Hematopoietic multipotent progenitor cell treated with erythropoietin and hydrocortisone succinate and interleukin-3 and kit ligand, for 8 days (in vitro differentiated cells): Measurements from ENCODE around the gene ZDHHC21.
"Not testable (repeated sequence)": the region's sequence is repeated elsewhere in the genome, so short reads cannot be mapped to it uniquely, and the experiment has no call there.

Experiments
- DNase-seq: peaks from one replicate; pipeline ENCODE4 v3.0.0-alpha.2; 2015

Gene ZDHHC21, protein sequence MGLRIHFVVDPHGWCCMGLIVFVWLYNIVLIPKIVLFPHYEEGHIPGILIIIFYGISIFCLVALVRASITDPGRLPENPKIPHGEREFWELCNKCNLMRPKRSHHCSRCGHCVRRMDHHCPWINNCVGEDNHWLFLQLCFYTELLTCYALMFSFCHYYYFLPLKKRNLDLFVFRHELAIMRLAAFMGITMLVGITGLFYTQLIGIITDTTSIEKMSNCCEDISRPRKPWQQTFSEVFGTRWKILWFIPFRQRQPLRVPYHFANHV

DNA sequence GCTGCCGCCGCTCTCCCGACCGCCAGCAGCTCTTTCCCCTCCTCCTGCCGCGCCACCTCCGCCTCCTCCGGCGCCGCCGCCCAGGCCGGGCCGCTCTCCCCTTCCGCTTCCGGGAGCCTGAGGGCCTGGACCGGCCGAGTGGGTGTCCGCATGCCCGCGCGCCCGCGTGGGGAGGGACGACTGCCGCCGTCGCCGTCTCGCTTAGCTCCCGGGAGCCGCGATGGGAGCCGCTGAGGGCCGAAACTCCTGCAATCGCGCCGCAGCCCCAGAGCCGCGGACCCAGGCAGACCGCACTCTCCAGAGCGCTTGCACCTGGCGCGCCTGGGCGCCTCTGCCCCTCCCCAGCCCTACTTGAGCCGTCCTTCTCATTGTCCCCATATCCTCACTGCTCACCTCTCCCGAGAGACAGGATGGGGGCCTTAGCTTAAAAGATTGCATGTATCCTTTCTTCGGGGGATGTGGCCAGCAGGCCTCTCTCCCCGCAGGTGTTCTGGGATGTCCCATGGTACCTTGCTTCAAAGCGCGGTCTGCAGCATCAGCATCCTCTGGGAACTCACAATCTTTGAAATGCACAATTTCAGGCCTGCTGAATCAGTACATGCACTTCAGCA lies at the start of gene ZDHHC21:
Gene ZDHHC21, minus strand, starts transcription at position 182 of the 611 bp plus-strand sequence. CDS start 19,092 bp downstream, outside the sequence.
- DNase-seq = peak; percentile 69

DNA sequence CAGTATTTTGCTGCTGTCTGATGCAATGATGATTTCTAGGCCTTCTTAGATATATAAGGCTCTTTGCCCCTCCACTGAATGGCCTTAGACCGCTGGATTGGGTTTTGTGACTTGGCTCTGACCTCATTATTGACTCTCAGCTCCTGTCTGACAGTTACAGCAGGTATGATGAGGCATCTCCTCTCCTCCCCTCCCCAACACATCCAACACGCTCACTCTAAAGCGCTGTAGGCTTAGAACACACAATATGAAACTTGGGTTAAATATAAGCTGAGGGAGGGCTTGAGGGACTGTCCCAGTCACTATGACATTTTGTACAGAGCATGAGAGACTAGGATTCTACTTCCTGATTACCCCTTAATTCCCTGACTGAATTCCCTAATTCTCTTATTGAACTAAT lies 48.1 kb upstream of the ZDHHC21 start:
- no peak for DNase-seq

DNA sequence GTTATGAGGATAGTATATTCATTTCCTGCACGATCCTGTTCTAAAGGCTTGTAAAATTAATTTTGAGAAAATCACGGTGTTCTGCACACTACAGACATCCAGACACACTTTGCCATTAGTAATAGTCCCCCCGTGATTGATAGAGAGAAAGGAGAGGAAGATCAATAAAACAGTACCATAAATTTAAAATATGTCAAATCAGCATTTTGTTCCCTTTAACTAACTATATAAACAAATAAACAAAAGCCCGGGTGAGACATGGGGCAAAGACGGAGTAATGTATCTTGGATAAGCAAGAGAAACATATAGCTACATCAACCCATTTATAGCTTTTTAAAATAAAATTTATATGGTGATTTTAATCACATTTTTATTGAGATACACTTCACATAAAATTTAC lies 39.9 kb upstream of the ZDHHC21 start:
- no peak for DNase-seq

DNA sequence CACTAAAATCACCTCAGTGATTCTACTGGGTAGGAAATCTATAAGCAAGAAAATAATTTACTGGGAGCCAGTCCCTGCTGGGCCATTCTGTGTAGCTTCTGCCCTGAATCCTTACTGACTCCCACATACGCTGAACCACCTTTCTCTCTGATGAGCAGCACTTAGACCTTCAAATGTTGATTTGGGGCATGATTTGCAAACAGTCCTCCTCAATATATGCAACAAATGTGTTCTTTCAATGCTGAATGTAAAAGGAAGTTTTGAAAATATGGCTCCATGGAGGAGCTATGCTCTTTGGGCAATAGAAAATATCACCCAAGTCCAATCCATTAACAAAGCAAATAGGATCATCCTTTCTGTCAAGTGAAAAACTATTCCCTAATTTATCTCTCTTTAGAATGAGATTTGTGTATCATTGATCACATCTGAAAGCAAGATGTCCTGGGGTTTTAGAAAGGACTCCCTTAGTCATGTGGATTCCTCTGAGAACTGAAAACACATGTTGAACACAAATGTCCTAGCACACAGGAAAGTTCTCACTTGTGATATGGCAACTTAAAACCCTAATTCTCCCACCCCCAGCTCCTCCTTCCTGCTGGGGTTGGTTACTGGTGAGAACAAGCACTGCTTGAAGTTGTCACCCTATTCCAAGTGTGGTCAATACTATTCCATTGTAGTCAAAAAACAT lies 38.2 kb upstream of the ZDHHC21 start:
- DNase-seq = no peak

DNA sequence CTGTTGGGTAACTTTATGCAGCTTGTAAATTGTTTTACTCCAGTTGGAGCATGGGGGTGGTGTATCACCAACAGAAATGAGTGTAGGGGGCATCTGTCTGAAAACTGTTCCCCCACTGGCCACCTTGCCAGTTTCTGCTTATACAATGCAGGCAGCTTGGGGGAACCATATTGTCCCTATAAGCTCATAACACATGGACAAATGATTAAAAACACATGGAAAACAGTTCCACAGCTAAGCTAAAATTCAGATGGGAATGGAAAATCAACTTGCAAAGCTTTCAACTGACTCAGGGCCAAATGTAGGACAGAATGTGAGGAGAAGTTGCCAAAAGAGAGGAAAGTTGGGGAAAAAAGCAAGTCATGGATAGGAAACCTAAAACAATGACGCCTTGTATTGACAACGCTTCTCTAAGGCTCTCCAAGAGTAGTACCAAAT lies 37.2 kb upstream of the ZDHHC21 start:
- DNase-seq = no peak

DNA sequence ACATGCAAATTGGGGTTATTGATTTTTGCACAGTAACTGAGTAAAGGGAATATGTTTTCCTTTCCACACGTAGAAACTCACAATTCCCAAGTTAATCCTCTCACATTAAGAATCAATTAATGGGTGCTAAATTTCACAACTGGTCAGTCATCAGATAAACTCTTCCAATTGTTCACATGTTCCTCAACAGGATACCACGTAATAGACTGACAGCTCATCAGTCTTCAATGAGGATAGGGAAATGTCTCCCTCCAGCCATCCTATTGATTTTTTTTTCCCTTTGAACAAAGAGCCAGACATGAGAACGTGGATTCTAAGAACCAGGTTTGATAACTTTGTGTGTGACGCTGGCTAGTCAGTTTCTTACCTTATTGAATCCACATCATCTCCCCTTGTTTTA lies 30.1 kb upstream of the ZDHHC21 start:
- DNase-seq = no peak

DNA sequence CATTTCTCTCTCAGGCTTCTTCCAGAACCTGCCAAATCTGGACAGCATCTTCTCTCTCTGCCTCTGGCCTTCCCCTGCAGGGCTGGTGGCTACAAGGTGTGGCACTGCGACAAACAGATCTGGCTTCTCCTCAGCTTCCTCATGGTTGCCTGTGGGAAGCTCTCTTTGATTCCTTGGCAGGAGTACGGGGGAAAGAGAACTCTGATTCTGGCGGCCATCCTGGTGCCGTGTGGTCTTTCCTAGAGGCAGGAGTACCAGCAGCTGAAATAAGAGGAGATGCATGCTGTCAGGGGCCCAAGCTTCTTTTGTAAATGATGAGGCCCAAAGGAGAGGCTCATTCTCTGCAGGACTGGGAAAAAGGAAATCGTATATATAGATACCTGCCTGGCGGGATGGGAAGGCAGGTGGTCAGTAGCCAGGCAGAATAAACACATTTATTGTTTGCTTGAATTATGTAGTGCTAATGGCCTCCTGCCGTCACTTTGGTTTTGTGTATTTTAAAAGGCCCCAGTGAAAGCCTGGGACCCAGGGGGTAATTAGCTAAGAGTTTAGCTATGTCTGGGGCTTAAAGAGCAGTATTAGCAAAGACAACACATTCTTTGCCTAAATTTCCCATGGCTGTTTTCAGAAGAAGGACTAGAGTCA lies 29.3 kb upstream of the ZDHHC21 start, which contains the start of gene CER1:
Gene CER1, minus strand, starts transcription at position 343 of the 645 bp plus-strand sequence. Its CDS starts 61 bp downstream, at position 282.
- DNase-seq = no peak

DNA sequence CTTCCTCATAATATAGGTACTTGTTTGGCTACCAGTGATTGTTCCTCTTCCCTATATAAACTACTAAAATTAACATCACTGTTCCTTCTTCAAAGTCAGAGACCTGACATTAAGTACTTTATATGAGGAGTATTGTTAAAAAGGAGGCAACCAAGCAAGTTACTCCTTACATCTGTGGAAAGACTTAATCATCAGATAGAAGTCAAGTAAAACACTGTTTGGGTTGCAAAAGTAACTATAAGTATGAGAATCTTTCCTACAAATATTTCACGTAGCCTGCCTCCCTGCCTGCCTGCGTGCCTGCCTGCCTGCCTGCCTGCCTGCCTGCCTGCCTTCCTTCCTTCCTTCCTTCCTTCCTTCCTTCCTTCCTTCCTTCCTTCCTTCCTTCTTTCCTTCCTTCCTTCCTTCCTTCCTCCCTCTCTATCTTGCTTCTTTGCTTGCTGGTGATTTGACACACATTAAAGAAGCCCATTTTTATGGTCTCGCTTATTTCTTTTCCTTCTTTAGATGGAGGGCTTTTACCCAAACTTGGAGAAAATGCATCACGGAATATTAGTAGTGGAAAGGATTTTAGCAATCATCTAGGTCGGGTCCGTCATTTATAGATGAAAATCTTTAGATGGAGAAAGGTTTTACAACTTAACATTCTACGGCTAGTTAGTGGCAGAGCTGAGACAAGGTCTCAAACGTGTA lies 26.1 kb upstream of the ZDHHC21 start:
- no peak for DNase-seq

DNA sequence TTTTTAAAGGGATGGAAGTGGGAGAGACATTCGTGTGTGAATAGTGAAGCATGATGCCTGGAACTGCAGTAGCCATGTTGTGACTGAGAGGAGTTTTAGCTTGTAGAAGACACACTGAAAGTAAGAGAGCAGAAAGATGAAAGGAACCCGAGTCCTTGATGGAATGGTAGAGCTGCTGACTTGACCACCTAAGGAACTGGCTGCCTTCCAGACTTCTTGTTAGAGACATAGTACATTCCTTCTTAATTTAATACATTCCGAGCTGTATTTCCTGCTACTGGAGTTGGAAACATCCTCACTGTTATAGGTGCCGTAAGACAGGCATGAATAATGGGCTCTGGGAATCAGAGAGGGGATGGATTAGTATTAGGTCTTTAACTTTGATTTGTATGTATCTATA lies 21.9 kb upstream of the ZDHHC21 start:
- no peak for DNase-seq

DNA sequence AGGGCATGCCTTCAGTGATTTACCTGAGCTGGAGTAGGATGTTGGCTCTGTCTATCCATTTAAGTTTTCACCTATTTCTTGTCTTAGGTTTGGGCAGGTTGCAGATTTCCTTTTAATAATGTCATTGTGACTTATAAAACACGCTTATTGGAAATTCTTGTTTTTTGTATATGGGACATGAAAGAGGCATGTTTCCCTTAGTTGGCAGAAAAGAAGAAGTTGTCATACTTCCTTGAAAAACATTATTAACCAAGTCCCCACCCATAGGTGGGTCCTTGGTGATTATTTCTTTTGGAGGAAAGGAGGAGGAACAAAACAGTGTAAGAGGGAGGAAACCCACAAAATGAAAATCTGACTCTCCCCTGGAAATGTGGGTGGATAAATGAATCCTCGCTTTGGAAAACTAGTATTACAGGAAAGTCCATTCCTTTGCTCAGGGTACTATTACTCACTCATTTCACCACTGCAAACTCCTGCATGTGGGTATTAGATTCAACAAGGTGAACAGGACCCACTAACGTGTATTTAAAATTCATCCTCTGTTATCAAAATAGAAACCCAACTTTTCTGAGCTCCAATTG lies 20.0 kb upstream of the ZDHHC21 start:
- DNase-seq = no peak

DNA sequence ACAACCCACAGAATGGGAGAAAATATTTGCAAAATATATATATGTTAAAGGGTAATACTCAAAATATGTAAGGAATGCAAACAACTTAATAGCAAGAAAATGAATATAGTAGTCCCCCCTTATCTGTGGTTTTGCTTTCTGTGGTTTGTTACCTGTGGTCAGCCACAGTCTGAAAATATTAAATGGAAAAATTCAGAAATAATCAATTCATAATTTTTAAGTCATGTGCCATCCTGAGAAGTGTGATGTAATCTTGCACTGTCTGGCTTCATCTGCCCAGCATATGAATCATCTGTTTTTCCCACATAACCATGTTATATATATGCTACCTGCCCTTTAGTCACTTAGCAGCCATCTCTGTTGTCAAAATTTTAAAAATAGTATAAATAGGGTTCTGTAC lies 17.6 kb upstream of the ZDHHC21 start:
- DNase-seq = no peak

DNA sequence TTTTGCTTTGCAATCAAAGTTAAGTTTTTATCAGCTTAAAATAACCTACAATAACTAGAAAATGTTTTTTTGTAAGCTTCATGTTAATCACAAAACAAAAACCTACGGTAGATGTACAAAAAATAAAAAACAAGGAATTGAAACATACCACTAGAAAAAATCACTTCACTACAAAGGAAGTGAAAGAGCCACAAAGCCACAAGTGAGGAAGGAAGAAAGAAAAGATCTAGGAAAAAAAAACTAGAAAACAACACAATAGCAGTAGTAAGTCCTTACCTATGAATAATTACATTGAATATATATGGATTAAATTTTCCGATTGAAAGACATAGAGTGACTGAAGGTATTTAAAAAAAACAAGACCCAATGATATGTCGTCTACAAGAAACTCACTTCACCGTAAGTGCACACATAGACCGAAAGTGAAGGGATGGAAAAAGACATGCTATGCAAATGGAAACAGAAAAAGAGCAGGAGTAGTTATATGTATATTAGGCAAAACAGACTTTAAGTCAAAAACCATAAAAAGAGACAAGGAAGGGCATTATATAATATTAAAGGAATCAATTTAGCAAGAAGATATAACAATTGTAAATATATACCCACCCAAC lies 13.4 kb upstream of the ZDHHC21 start:
- no peak for DNase-seq

DNA sequence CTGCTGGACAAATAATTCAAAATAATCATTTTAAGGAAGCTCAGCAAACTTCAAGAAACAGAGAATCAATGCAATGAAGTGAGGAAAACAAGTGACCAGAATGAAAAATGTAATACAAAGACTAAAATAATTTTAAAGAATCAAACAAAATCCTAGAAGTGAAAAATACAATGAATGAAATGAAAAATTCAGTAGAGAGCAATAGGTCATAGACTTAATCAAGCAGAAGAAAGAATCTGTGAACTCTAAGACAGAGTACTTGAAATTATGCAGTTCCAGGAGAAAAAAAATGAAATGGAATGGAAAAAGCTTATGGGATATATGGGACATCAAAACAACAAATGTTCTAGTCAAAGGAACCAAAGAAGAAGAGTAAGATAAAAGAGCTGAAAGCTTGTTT lies 11.8 kb upstream of the ZDHHC21 start:
- no peak for DNase-seq

DNA sequence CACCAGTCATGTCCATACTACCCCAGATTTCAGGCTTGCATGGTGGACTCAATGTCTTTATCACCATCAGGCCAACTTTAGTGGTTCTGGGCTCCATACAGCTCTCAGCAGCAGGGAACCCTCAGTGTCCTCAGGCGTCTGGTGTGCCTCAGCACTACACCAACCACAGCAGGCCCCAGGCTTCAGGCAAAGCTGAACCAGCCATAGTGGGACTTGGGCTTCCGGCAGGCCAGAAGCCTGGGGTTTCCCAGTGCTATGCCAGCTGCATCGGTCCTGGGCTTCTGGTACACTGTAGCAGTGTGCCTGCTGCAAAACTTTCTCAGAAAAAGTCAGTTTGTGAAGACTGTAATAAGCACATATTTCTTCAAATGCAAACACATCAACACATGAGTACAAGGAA lies 11.0 kb upstream of the ZDHHC21 start:
- no peak for DNase-seq

DNA sequence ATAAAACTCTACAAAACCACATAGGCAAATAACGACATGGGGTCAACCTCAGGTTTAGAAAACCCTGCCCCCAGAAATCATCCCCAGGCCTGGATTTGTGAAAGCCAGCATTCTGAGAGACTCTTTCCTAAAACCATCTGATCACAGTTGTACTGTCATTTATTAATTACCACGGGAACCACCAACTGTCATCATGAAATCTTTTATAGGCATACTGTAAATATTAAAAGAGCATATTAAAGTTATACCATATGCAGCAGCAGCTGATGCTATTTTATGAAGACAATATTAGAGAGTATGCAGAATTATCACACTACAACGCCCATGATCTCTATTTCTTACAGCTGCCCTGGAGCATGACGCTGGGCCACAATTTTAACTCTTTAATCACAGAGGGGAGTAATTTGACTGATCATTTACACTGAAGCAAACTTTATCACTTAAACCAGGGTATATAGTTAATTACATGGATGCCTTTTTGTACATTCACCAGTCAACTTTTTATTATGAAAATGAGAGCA lies 9.0 kb upstream of the ZDHHC21 start:
- no peak for DNase-seq

DNA sequence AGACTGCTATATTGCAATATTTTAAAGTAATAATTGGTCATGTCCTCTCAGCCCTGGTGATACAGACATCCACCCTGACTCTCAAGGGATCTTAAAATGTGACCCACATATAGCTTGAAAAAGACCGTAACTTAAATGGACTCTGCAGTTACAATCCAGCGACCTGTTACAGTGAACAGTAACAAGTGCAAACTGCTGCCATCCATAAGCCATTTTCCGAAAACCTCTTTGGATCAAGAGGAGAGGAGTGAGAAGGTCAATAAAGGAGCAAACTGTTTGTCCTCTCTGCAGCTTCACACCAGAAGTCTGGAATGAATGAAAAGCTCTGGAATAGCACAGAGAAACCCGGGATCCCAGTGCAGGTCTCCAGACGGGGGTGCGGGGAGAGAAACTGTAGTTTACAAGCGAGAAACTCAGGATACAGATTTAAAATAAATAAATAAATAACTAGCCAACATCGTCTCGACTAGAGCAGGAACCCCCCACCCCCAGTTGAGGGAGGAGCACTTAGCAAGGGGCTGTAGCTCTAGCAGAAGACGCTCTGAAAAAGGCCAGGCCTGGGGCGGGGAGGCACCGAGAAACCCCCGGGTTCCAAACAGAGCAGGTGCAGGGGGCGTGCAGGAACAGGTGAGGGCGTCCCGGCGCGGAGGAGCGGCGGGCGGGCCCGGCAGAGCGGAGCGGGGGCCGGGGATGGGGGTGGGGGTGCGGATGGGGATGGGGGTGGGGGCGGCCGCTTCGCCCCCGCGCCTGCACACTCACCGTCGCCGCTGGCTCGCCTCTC lies 572 bp downstream of the ZDHHC21 start:
- DNase-seq = peak; percentile 16

DNA sequence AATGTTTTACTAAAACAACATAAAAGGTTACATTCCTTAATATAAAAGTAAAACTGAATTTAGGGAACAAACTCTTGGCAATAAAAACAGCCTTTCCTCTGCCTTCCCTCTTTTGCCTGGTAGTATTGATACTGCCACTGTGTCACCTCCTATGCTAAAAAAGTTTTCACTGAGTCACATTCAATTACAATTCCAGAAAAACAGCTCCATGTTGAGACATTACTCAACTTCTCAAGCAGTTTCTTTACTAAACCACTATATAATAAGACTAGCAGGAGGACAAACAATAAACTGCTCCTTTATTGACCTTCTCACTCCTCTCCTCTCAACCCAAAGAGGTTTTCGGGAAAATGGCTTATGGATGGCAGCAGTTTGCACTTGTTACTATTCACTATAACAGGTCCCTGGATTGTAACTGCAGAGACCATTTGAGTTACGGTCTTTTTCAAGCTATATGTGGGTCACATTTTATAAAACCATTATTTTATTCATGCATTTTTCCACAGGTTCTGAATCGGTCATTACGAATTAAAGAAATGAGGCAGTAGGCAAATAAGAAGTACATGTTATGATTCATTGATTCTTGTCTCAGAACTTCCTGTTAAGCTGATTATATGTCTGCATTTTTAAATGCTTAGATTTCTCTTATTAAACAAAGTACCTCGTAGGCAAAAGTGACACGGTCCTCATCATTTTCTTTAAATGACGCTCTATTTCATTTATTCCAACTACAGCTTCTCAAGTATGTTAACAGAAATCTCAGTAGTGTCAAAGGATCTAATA lies 2.1 kb downstream of the ZDHHC21 start:
- no peak for DNase-seq

DNA sequence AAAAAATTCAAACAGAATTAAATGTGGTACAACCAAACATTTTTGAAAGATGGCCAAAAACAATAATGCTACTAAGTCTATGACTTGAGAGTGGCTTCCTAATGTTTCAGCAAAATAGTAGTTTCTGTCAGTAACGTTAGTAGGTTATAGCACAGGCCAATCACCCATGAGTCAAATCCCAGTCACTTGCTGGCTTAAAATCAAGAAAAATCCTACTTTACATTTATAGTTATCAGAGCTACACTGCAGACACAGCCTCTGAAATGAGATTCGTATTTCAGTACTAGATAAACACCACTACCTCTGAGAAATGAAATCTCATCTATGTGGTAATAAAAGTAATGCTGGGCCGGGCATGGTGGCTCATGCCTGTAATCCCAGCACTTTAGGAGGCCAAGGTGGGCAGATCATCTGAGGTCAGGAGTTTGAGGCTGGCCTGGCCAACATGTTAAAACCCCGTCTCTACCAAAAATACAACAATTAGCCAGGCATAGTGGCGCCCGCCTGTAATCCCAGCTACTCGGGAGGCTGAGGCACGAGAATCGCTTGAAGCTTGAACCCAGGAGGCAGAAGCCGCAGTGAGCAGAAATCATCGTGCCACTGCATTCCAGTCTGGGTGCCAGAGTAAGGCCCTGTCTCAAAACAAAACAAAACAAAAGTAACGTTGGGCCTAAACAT lies 6.1 kb downstream of the ZDHHC21 start:
- no peak for DNase-seq

DNA sequence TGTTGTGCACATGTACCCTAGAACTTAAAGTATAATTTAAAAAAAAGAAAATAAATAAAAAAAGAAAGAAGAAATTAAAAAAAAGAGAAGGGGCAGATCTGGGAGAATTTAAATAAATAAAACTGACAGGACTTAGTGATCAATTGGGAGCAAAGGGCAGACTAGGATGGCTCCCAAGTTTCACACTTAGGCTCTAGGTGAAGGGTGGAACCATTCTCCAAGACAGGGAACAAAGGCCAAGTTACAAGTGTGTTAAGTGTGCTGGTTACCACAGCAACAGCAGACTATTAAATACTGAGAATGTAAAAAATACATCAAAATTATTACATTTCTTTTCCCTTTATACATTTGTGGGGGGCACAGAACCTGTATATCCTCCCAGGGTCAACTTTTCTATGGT lies 7.1 kb downstream of the ZDHHC21 start:
- DNase-seq = no peak

DNA sequence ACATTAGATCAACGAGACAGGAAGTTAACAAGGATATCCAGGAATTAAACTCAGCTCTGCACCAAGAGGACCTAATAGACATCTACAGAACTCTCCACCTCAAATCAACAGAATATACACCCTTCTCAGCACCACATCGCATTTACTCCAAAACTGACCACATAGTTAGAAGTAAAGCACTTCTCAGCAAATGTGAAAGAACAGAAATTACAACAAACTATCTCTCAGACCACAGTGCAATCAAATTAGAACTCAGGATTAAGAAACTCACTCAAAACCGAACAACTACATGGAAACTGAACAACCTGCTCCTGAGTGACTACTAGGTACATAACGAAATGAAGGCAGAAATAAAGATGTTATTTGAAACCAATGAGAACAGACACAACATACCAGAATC lies 10.6 kb downstream of the ZDHHC21 start:
- not testable (repeated sequence) for DNase-seq
